ENCODE measurements around the gene CEP162.

GRCh38 chr6:84093441-84094435 lies 133.7 kb downstream of the CEP162 start:
- TF ChIP-seq RAD21 (IDR thresholded peaks at IDR 0.05; ENCODE audit: insufficient read depth, low read depth, low read length) (no peak), NR2F1 (conservative IDR thresholded peaks at IDR 0.05) (no peak), YY1 (IDR thresholded peaks at IDR 0.05; ENCODE audit: low read depth, low read length) (no peak), EP300 (IDR thresholded peaks at IDR 0.05; ENCODE audit: borderline replicate concordance in 1 of 2, control insufficient read depth in 1 of 2, low read depth in 2 of 2, low read length in 2 of 2) (no peak), ESRRA (IDR thresholded peaks at IDR 0.05; ENCODE audit: low read length) (no peak), POLR2AphosphoS5 (IDR thresholded peaks at IDR 0.05; ENCODE audit: low read length) (no peak), NRF1 (conservative IDR thresholded peaks at IDR 0.05; ENCODE audit: low read depth, low read length) (no peak), DPF2 (IDR thresholded peaks at IDR 0.05) (no peak), MAX (IDR thresholded peaks at IDR 0.05; ENCODE audit: low read depth, low read length) (no peak), EZH2 (IDR thresholded peaks at IDR 0.05; ENCODE audit: borderline replicate concordance, control insufficient read depth, low read depth, low read length) (no peak)
